ENCODE results near the gene NDUFV1.
"Not testable (repeated sequence)": the region's sequence is repeated elsewhere in the genome, so short reads cannot be mapped to it uniquely, and the experiment has no call there.

Gene NDUFV1

GRCh38 chr11:67606492-67607295, at the start of gene NDUFV1:
TSS of gene NDUFV1 (plus strand) at chr11:67606936. CDS start at chr11:67607005, 69 bp downstream.
- FAIRE-seq = peak; percentile 97
- peak; percentile 87 for DNase-seq (ENCODE audit: insufficient read length, low spot score)

- DNase-seq (ENCODE audit: insufficient read length, low spot score) = peak; percentile 52
- FAIRE-seq = peak; percentile 94
Measured at GRCh38 chr11:67558084-67558772, 48.5 kb upstream of the NDUFV1 start.

- DNase-seq (ENCODE audit: insufficient read length, low spot score) (peak; percentile 60), FAIRE-seq (peak; percentile 86)
Measured at GRCh38 chr11:67561971-67562619, 44.6 kb upstream of the NDUFV1 start.

- FAIRE-seq (no peak), DNase-seq (ENCODE audit: insufficient read length, low spot score) (no peak)
Measured at GRCh38 chr11:67562963-67563704, 43.6 kb upstream of the NDUFV1 start.

- FAIRE-seq = not testable (repeated sequence)
Measured at GRCh38 chr11:67563705-67564114, 43.0 kb upstream of the NDUFV1 start.

GRCh38 chr11:67564230-67564629, 42.5 kb upstream of the NDUFV1 start:
- no peak for FAIRE-seq
- DNase-seq (ENCODE audit: insufficient read length, low spot score) = no peak

More at GRCh38 chr11:67563705-67564114, 43.0 kb upstream of the NDUFV1 start:
- DNase-seq (ENCODE audit: insufficient read length, low spot score) = not testable (repeated sequence)

- DNase-seq (ENCODE audit: insufficient read length, low spot score) = no peak
Measured at GRCh38 chr11:67571443-67571842, 35.3 kb upstream of the NDUFV1 start.

GRCh38 chr11:67572305-67572704, 34.4 kb upstream of the NDUFV1 start:
- no peak for DNase-seq (ENCODE audit: insufficient read length, low spot score)
- no peak for FAIRE-seq

More at GRCh38 chr11:67571443-67571842, 35.3 kb upstream of the NDUFV1 start:
- FAIRE-seq = no peak

GRCh38 chr11:67572747-67573419, 33.9 kb upstream of the NDUFV1 start:
- peak; percentile 64 for FAIRE-seq
- DNase-seq (ENCODE audit: insufficient read length, low spot score) = no peak

GRCh38 chr11:67574938-67575337, 31.8 kb upstream of the NDUFV1 start:
- no peak for DNase-seq (ENCODE audit: insufficient read length, low spot score)
- no peak for FAIRE-seq

GRCh38 chr11:67576735-67577475, 29.8 kb upstream of the NDUFV1 start:
- no peak for FAIRE-seq

GRCh38 chr11:67577951-67578350, 28.8 kb upstream of the NDUFV1 start:
- DNase-seq (ENCODE audit: insufficient read length, low spot score) = no peak
- FAIRE-seq = no peak

More at GRCh38 chr11:67576735-67577475, 29.8 kb upstream of the NDUFV1 start:
- no peak for DNase-seq (ENCODE audit: insufficient read length, low spot score)

- DNase-seq (ENCODE audit: insufficient read length, low spot score) (no peak), FAIRE-seq (peak; percentile 8)
Measured at GRCh38 chr11:67581469-67581868, 25.3 kb upstream of the NDUFV1 start.

GRCh38 chr11:67582011-67582410, 24.7 kb upstream of the NDUFV1 start:
- FAIRE-seq = no peak

GRCh38 chr11:67583247-67584204, 23.2 kb upstream of the NDUFV1 start, which contains the start of gene GSTP1:
TSS of gene GSTP1 (plus strand) at chr11:67583812. CDS start at chr11:67583844, 32 bp downstream.
- FAIRE-seq (peak; percentile 59), DNase-seq (ENCODE audit: insufficient read length, low spot score) (peak; percentile 75)

More at GRCh38 chr11:67582011-67582410, 24.7 kb upstream of the NDUFV1 start:
- no peak for DNase-seq (ENCODE audit: insufficient read length, low spot score)

- DNase-seq (ENCODE audit: insufficient read length, low spot score) = no peak
- no peak for FAIRE-seq
Measured at GRCh38 chr11:67584205-67584880, 22.4 kb upstream of the NDUFV1 start.
